Progenitor cell of endocrine pancreas (in vitro differentiated cells): ENCODE results near the gene NOC2L. TPM values are rescaled to one million over a fixed set of nuclear protein-coding genes. Genes with fewer than 3 reads are reported as not detected.

Experiments used
- DNase-seq: peaks from one replicate; pipeline ENCODE4 v3.0.0; 2021; ENCODE audit warnings: low spot score; ENCODE audit not compliant: unreplicated experiment
- H3K27ac Mint-ChIP-seq: 2 replicates; pipeline ENCODE4 v1.8.0; 2021; ENCODE audit warnings: mild to moderate bottlenecking, moderate library complexity, mixed read lengths
- H3K27me3 Mint-ChIP-seq: 2 replicates; pipeline ENCODE4 v1.8.0; 2021; ENCODE audit warnings: mixed read lengths
- H3K36me3 Mint-ChIP-seq: 2 replicates; pipeline ENCODE4 v1.8.0; 2022; ENCODE audit warnings: mixed read lengths; ENCODE audit not compliant: insufficient read depth
- H3K4me1 Mint-ChIP-seq: 2 replicates; pipeline ENCODE4 v1.8.0; 2021; ENCODE audit warnings: low read depth, mixed read lengths
- H3K4me3 Mint-ChIP-seq: 2 replicates; pipeline ENCODE4 v1.8.0; 2021; ENCODE audit warnings: low read depth, mild to moderate bottlenecking, moderate library complexity, mixed read lengths
- H3K9me3 Mint-ChIP-seq: 2 replicates; pipeline ENCODE4 v1.8.0; 2021; ENCODE audit warnings: low read depth, mixed read lengths
- CTCF ChIP-seq: fragments of 200-600 bp; sonication (generic); IDR thresholded peaks from one replicate; pipeline ENCODE4 v1.5.0; 2021; ENCODE audit warnings: antibody characterized with exemption, mild to moderate bottlenecking; ENCODE audit not compliant: unreplicated experiment
- total RNA-seq: library from RNA; stranded (reverse); gene quantifications from 2 replicates; pipeline ENCODE4 v1.2.1, GENCODE V29; 2021

Gene NOC2L
- total RNA-seq, 1 donor from 2014 or later = 78.2 TPM

- H3K4me1 Mint-ChIP-seq = peaks cover 19% of the 10 kb centered on the region
- H3K9me3 Mint-ChIP-seq = no peaks in the 10 kb centered on the region
- H3K36me3 Mint-ChIP-seq = peaks cover 3% of the 10 kb centered on the region
- no peak for DNase-seq
- peaks cover 5% of the 10 kb centered on the region for H3K27me3 Mint-ChIP-seq
- no peak for TF ChIP-seq CTCF
- H3K27ac Mint-ChIP-seq = no peak overlapping the region
- no peak overlapping the region for H3K4me3 Mint-ChIP-seq
Measured at GRCh38 chr1:1004420-1004779, 45.3 kb upstream of the NOC2L start.

GRCh38 chr1:1003618-1004419 lies 44.8 kb upstream of the NOC2L start:
- Mint-ChIP-seq H3K27ac (no peak overlapping the region), H3K4me3 (no peak overlapping the region), H3K27me3 (peaks cover 3% of the 10 kb centered on the region), H3K36me3 (no peaks in the 10 kb centered on the region), H3K4me1 (peaks cover 19% of the 10 kb centered on the region), H3K9me3 (no peaks in the 10 kb centered on the region)
- no peak for TF ChIP-seq CTCF
- DNase-seq = peak; percentile 9

- DNase-seq = peak; percentile 24
- no peak for TF ChIP-seq CTCF
- Mint-ChIP-seq H3K4me3 (peak overlapping the region; percentile 80), H3K36me3 (no peaks in the 10 kb centered on the region), H3K27ac (peak overlapping the region; percentile 99), H3K9me3 (no peaks in the 10 kb centered on the region), H3K4me1 (peaks cover 15% of the 10 kb centered on the region), H3K27me3 (peaks cover 5% of the 10 kb centered on the region)
Measured at GRCh38 chr1:1001057-1001783, 42.2 kb upstream of the NOC2L start.

GRCh38 chr1:1000357-1001056 lies 41.5 kb upstream of the NOC2L start:
- DNase-seq = peak; percentile 82
- no peaks in the 10 kb centered on the region for H3K36me3 Mint-ChIP-seq
- no peak for TF ChIP-seq CTCF
- peaks cover 15% of the 10 kb centered on the region for H3K4me1 Mint-ChIP-seq
- H3K9me3 Mint-ChIP-seq = no peaks in the 10 kb centered on the region
- H3K27ac Mint-ChIP-seq = peak overlapping the region; percentile 99
- H3K27me3 Mint-ChIP-seq = peaks cover 9% of the 10 kb centered on the region
- H3K4me3 Mint-ChIP-seq = peak overlapping the region; percentile 80

GRCh38 chr1:999725-1000356 lies 40.8 kb upstream of the NOC2L start, which contains the start of gene HES4:
HES4 (minus strand) TSS chr1:1000097; CDS start chr1:999973, 124 bp downstream.
- no peaks in the 10 kb centered on the region for H3K36me3 Mint-ChIP-seq
- H3K27me3 Mint-ChIP-seq = peaks cover 14% of the 10 kb centered on the region
- H3K9me3 Mint-ChIP-seq = no peaks in the 10 kb centered on the region
- peak within 1 kb of the TSS; percentile 99 for H3K27ac Mint-ChIP-seq
- no peak for TF ChIP-seq CTCF
- peaks cover 8% of the 10 kb centered on the region for H3K4me1 Mint-ChIP-seq
- H3K4me3 Mint-ChIP-seq = peak within 1 kb of the TSS; percentile 80
- peak; percentile 88 for DNase-seq
